ENCODE measurements around the gene PCDHGA6. TPM values are rescaled to one million over a fixed set of nuclear protein-coding genes. Genes with fewer than 3 reads are reported as not detected.
"Not testable (repeated sequence)": the region's sequence is repeated elsewhere in the genome, so short reads cannot be mapped to it uniquely, and the experiment has no call there.

Gene PCDHGA6
- total and polyA plus RNA-seq, 2 of the 8 experiments (the other 6 are each of a cell fraction or from before 2014, with no cell fraction given), result 1.4 to 2.0 TPM

DNA sequence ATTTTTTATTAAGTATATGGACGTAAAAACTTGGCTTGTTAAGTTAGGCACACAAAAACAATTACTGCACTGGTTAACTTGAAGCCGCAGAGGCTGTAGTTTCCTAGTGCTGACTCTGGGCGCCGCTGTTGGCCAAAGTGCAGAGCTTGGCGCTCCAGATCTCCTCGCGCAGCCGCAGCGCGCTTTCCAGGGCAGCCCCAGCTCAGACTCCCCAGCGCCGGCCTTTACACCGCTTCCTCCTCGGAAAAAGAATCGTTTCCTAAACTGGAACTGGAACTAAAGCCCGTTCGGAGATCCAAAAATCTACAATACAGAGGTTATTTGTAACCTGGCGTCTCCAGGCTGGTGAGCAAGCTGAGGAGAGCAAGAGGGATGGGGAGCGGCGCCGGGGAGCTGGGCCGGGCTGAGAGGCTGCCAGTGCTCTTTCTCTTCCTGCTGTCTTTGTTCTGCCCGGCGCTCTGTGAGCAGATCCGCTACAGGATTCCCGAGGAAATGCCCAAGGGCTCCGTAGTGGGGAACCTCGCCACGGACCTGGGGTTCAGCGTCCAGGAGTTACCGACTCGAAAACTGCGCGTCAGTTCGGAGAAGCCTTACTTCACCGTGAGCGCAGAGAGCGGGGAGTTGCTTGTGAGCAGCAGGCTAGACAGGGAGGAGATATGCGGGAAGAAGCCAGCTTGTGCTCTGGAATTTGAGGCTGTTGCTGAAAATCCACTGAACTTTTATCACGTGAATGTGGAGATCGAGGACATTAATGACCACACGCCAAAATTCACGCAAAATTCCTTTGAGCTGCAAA, 24.3 kb downstream of the PCDHGA6 start, which contains the start of gene PCDHGB5:
TSS of gene PCDHGB5 (plus strand) at position 192 of the 796 bp plus-strand sequence. CDS start at position 373, 181 bp downstream.
- H3K4ac ChIP-seq (replicated peaks; ENCODE audit: insufficient read length, low read depth, low read length); H3K18ac ChIP-seq (ENCODE audit: extremely low read depth, low read length); H4K8ac ChIP-seq (ENCODE audit: extremely low read depth, insufficient read depth, low read length); H3K14ac ChIP-seq (ENCODE audit: insufficient read length); H2BK20ac ChIP-seq (ENCODE audit: low read length); H4K91ac ChIP-seq (replicated peaks; ENCODE audit: insufficient read length, low read length); H3K23me2 ChIP-seq (ENCODE audit: low read depth, low read length); H2BK5ac ChIP-seq (ENCODE audit: low read depth, low read length); H3K79me1 ChIP-seq (ENCODE audit: low read depth, low read length); H3K79me2 ChIP-seq (ENCODE audit: control insufficient read depth in 1 of 2, insufficient read depth in 2 of 2, low read length in 2 of 2); H3K27me3 ChIP-seq (replicated peaks in 1 of 4; ENCODE audit: control insufficient read depth in 3 of 4, extremely low read depth in 1 of 4, insufficient read depth in 3 of 4, low read length in 3 of 4); H2BK15ac ChIP-seq (ENCODE audit: low read length); H3K56ac ChIP-seq (replicated peaks; ENCODE audit: insufficient read length, low read depth, low read length); H3K9ac ChIP-seq (replicated peaks in 1 of 4; ENCODE audit: extremely low read depth in 1 of 4, low read depth in 3 of 4, low read length in 3 of 4); H3K27ac ChIP-seq (ENCODE audit: low read depth, low read length); H4K20me1 ChIP-seq (replicated peaks in 1 of 2; ENCODE audit: control insufficient read depth in 1 of 2, insufficient read depth in 2 of 2, low read length in 2 of 2); H3K4me2 ChIP-seq (ENCODE audit: insufficient read depth in 1 of 2, low read depth in 2 of 2, low read length in 2 of 2); H2BK12ac ChIP-seq (ENCODE audit: low read depth, low read length); H3K23ac ChIP-seq (ENCODE audit: insufficient read length); H4K5ac ChIP-seq (ENCODE audit: insufficient read length, low read depth, low read length); H2AK5ac ChIP-seq (ENCODE audit: low read depth, low read length); H2BK120ac ChIP-seq (replicated peaks; ENCODE audit: low read depth, low read length); DNase-seq (ENCODE audit: low read depth in 1 of 2, low spot score in 2 of 2); H2AFZ ChIP-seq (ENCODE audit: low read length); H3K4me1 ChIP-seq (replicated peaks in 1 of 4; ENCODE audit: control insufficient read depth in 3 of 4, insufficient read depth in 4 of 4, low read length in 3 of 4): not testable (repeated sequence)
- peaks cover 48 to 56% of the 10 kb centered on the region in 2 experiments for H3K9me3 ChIP-seq (ENCODE audit: insufficient read depth in 2 of 2, low read depth in 1 of 2, low read length in 1 of 2)
- TF ChIP-seq, protein P1, sequence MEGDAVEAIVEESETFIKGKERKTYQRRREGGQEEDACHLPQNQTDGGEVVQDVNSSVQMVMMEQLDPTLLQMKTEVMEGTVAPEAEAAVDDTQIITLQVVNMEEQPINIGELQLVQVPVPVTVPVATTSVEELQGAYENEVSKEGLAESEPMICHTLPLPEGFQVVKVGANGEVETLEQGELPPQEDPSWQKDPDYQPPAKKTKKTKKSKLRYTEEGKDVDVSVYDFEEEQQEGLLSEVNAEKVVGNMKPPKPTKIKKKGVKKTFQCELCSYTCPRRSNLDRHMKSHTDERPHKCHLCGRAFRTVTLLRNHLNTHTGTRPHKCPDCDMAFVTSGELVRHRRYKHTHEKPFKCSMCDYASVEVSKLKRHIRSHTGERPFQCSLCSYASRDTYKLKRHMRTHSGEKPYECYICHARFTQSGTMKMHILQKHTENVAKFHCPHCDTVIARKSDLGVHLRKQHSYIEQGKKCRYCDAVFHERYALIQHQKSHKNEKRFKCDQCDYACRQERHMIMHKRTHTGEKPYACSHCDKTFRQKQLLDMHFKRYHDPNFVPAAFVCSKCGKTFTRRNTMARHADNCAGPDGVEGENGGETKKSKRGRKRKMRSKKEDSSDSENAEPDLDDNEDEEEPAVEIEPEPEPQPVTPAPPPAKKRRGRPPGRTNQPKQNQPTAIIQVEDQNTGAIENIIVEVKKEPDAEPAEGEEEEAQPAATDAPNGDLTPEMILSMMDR (IDR thresholded peaks at IDR 0.05; ENCODE audit: control extremely low read depth in 1 of 3, insufficient read depth in 1 of 3, low read depth in 1 of 3, low read length in 3 of 3), result peak in 2 of 3 experiments; percentile 29 to 39; a peak in 2 of 4 replicates
- TF ChIP-seq RAD21 (IDR thresholded peaks at IDR 0.05 in 1 of 2, conservative IDR thresholded peaks at IDR 0.05 in 1 of 2; ENCODE audit: low read depth in 2 of 2, low read length in 2 of 2), result peak; percentile 17 to 32; a peak in 3 of 4 replicates
- FAIRE-seq, result peak; percentile 91
- POLR2A ChIA-PET (ENCODE audit: partially characterized antibody), result interaction anchor here (0.6 to 0.9 kb wide), 3 partner anchors 10 to 160 kb away, joined by 3 to 4 read pairs (median 3); no protein-coding TSS in a partner anchor
- CTCF ChIA-PET (ENCODE audit: partially characterized antibody), result interaction anchor here (0.7 to 4.0 kb wide), 29 partner anchors 9 to 320 kb away, joined by 3 to 34 read pairs (median 5); partner anchors contain the start of genes PCDHB10, PCDHB11, PCDHB15 and PCDHGA10
- H3K4me3 ChIP-seq (ENCODE audit: extremely low read depth in 1 of 4, insufficient read depth in 2 of 4, low read depth in 3 of 4, low read length in 4 of 4), result peak within 1 kb of the TSS in 1 of 4 experiments; percentile 46; a peak in 1 of 8 replicates
- 71% methylated on average over 15 of the region's 43 CpGs; no CpG with 5 or more reads in 1 of the 2 experiments for WGBS, 2 experiments (ENCODE audit: extremely low coverage in 1 of 2, insufficient coverage in 1 of 2, insufficient read length in 1 of 2, insufficient replicate concordance in 2 of 2, low coverage in 1 of 2, low lambda C conversion rate in 2 of 2, missing lambda C conversion rate in 1 of 2)
- peaks cover 0 to 14% (median 4%) of the 10 kb centered on the region in 4 experiments; a peak in 6 of 8 replicates for H3K36me3 ChIP-seq (ENCODE audit: control insufficient read depth in 2 of 4, insufficient read depth in 4 of 4, low read length in 3 of 4)

Measured in H1 (cell line).